ENCODE measurements around the gene ZNF184.

- TF ChIP-seq CTCF (conservative IDR thresholded peaks at IDR 0.05) = no peak
- TF ChIP-seq EZH2 (IDR thresholded peaks at IDR 0.05; ENCODE audit: low read depth) = no peak
These were observed 32.5 kb upstream of the ZNF184 start for GRCh38 chr6:27505209-27506027.

Data from PC-9 (cell line).